HCT116 (cell line): ENCODE results near the gene WIF1. TPM values are rescaled to one million over a fixed set of nuclear protein-coding genes. Genes with fewer than 3 reads are reported as not detected.

Experiments
- ATAC-seq: fragments of 200-7000 bp; cut with Tn5 transposase; 2 replicates; pipeline ENCODE4 v1.9.1; 2020; ENCODE audit warnings: mild to moderate bottlenecking, moderate library complexity
- BruUV-seq: library from RNA; stranded (reverse); fragments of 400-500 nt; replicated peaks from 2 replicates; lab custom pipeline; 2021; lab: Mats Ljungman, UMichigan
- CTCF ChIA-PET: fragments of 300-600 bp; sonication (Branson Sonifier 250); formaldehyde crosslinking; loops from one replicate; lab custom pipeline; 2021; ENCODE audit warnings: antibody characterized with exemption; lab: Charles Lee
- POLR2A ChIA-PET: fragments of 300-600, 350-600 bp; sonication (Branson Sonifier 250); formaldehyde crosslinking; loops from one replicate; lab custom pipeline; 2021; ENCODE audit warnings: antibody characterized with exemption; lab: Charles Lee
- RAD21 ChIA-PET, 2 experiments: fragments of 300-600 bp; sonication (Branson Sonifier 250); formaldehyde crosslinking; loops; one replicate each; lab custom pipeline; 2023; ENCODE audit warnings: low total read pairs in 2 of 2; ENCODE audit not compliant: uncharacterized antibody in 2 of 2, unreplicated experiment in 2 of 2, low non-redundant PET in 1 of 2; lab: Charles Lee
- DNase-seq: peaks from one replicate; pipeline ENCODE4 v3.0.0-alpha.2; 2010; ENCODE audit warnings: low read depth, low spot score
- H2AFZ ChIP-seq: fragments of 200-600 bp; shearing (Covaris generic), sonication (generic); 2 replicates; pipeline ENCODE4 v1.6.1; 2017; ENCODE audit warnings: low read depth, mixed run types, mixed read lengths, antibody characterized with exemption, low read length; ENCODE audit not compliant: poor library complexity, severe bottlenecking
- H3K27ac ChIP-seq: 2 replicates; pipeline ENCODE4 v1.5.1; 2012; ENCODE audit warnings: low read depth, low read length
- H3K27me3 ChIP-seq: fragments of 200-600 bp; sonication (generic); 2 replicates; pipeline ENCODE4 v1.6.1; 2016; ENCODE audit warnings: mixed run types, low read length, mixed read lengths; ENCODE audit not compliant: insufficient read depth
- H3K36me3 ChIP-seq, 2 experiments: fragments of 200-500 bp in 1 of 2; fragments of 200-600 bp in 1 of 2; sonication (Bioruptor generic) in 1 of 2; sonication (generic) in 1 of 2; 2 replicates each; pipeline versions ENCODE4 v1.5.1 to v1.6.1; 2014 to 2016; ENCODE audit warnings: low read length in 2 of 2, inconsistent platforms in 1 of 2, mixed read lengths in 1 of 2, mixed run types in 1 of 2; ENCODE audit not compliant: insufficient read depth in 2 of 2, control insufficient read depth in 1 of 2
- H3K4me1 ChIP-seq, 2 experiments: fragments of 200-600 bp in 1 of 2; sonication (generic) in 1 of 2; 2 replicates each; pipeline versions ENCODE4 v1.5.1 to v1.6.1; 2012 to 2017; ENCODE audit warnings: low read length in 2 of 2, inconsistent platforms in 1 of 2, mild to moderate bottlenecking in 1 of 2, mixed read lengths in 1 of 2, mixed run types in 1 of 2, moderate library complexity in 1 of 2; ENCODE audit not compliant: insufficient read depth in 2 of 2, control insufficient read depth in 1 of 2
- H3K4me2 ChIP-seq: fragments of 200-600 bp; sonication (generic); 2 replicates; pipeline ENCODE4 v1.6.1; 2017; ENCODE audit warnings: mixed run types, low read length, mixed read lengths
- H3K4me3 ChIP-seq, 2 experiments: fragments of 200-600 bp in 1 of 2; sonication (generic) in 1 of 2; replicated peaks in 1 of 2; 2 replicates each; pipeline ENCODE4 v1.5.1; 2011 to 2016; ENCODE audit warnings: low read length in 2 of 2, control low read depth in 1 of 2, low read depth in 1 of 2, mild to moderate bottlenecking in 1 of 2, mixed read lengths in 1 of 2, mixed run types in 1 of 2
- H3K79me2 ChIP-seq: fragments of 200-600 bp; sonication (generic); 2 replicates; pipeline ENCODE4 v1.6.1; 2017; ENCODE audit warnings: mild to moderate bottlenecking, mixed run types, low read length, moderate library complexity, mixed read lengths; ENCODE audit not compliant: insufficient read depth
- H3K9ac ChIP-seq: fragments of 200-600 bp; sonication (generic); 2 replicates; pipeline ENCODE4 v1.6.1; 2016; ENCODE audit warnings: low read length, mixed read lengths
- H3K9me2 ChIP-seq: fragments of 200-600 bp; sonication (generic), shearing (Covaris generic); 2 replicates; pipeline ENCODE4 v1.6.1; 2017; ENCODE audit warnings: mixed run types, mild to moderate bottlenecking, moderate library complexity; ENCODE audit not compliant: insufficient read depth
- H3K9me3 ChIP-seq, 2 experiments: fragments of 200-500 bp in 1 of 2; fragments of 200-600 bp in 1 of 2; sonication (Bioruptor generic) in 1 of 2; sonication (generic) in 1 of 2; 2 replicates each; pipeline ENCODE4 v1.6.1; 2014 to 2017; ENCODE audit warnings: low read length in 2 of 2, mixed read lengths in 2 of 2, inconsistent platforms in 1 of 2, low read depth in 1 of 2, mild to moderate bottlenecking in 1 of 2, mixed run types in 1 of 2, moderate library complexity in 1 of 2; ENCODE audit not compliant: control insufficient read depth in 1 of 2, insufficient read depth in 1 of 2
- H4K20me1 ChIP-seq: fragments of 200-600 bp; sonication (generic), shearing (Covaris generic); 2 replicates; pipeline ENCODE4 v1.6.1; 2017; ENCODE audit warnings: mixed run types, mild to moderate bottlenecking, moderate library complexity; ENCODE audit not compliant: insufficient read depth
- CBX3 ChIP-seq: IDR thresholded peaks from 2 replicates; pipeline ENCODE4 v1.6.1; 2012; ENCODE audit warnings: low read depth
- CEBPB ChIP-seq: IDR thresholded peaks from 2 replicates; pipeline ENCODE4 v1.6.1; 2012; ENCODE audit warnings: low read depth
- CTCF ChIP-seq, 3 experiments: fragments of 200-600 bp in 1 of 3; sonication (generic) in 1 of 3; IDR thresholded peaks in 2 of 3; conservative IDR thresholded peaks in 1 of 3; 2 replicates each; pipeline ENCODE4 v1.5.1; 2012 to 2017; ENCODE audit warnings: low read depth in 2 of 3, low read length in 2 of 3, antibody characterized with exemption in 1 of 3, borderline replicate concordance in 1 of 3, control low read depth in 1 of 3, mild to moderate bottlenecking in 1 of 3, mixed read lengths in 1 of 3, mixed run types in 1 of 3, moderate library complexity in 1 of 3; ENCODE audit not compliant: insufficient read depth in 1 of 3
- EGR1 ChIP-seq: IDR thresholded peaks from 2 replicates; pipeline ENCODE4 v1.6.1; 2012; ENCODE audit warnings: low read depth
- EZH2 ChIP-seq: fragments of 200-600 bp; sonication (generic); IDR thresholded peaks from 2 replicates; pipeline ENCODE4 v1.6.1; 2017; ENCODE audit warnings: antibody characterized with exemption, mixed run types
- FOSL1 ChIP-seq: IDR thresholded peaks from 2 replicates; pipeline ENCODE4 v1.6.1; 2012; ENCODE audit warnings: low read depth
- MAX ChIP-seq: IDR thresholded peaks from 2 replicates; pipeline ENCODE4 v1.6.1; 2012
- POLR2A ChIP-seq: IDR thresholded peaks from 2 replicates; pipeline ENCODE4 v1.7.0; 2011; ENCODE audit warnings: borderline replicate concordance; ENCODE audit not compliant: insufficient read depth, insufficient read length; ENCODE audit errors: extremely low read depth
- RAD21 ChIP-seq: IDR thresholded peaks from 2 replicates; pipeline ENCODE4 v1.6.1; 2012; ENCODE audit warnings: low read depth, mild to moderate bottlenecking
- SIN3A ChIP-seq: IDR thresholded peaks from 2 replicates; pipeline ENCODE4 v1.6.1; 2012; ENCODE audit warnings: low read depth
- SRF ChIP-seq: IDR thresholded peaks from 2 replicates; pipeline ENCODE4 v1.6.1; 2012; ENCODE audit warnings: low read depth
- TCF7L2 ChIP-seq: IDR thresholded peaks from 2 replicates; pipeline ENCODE4 v1.7.0; 2011; ENCODE audit warnings: borderline replicate concordance, inconsistent platforms; ENCODE audit not compliant: insufficient read depth, insufficient read length; ENCODE audit errors: extremely low read depth
- YY1 ChIP-seq: IDR thresholded peaks from 2 replicates; pipeline ENCODE4 v1.6.1; 2011; ENCODE audit warnings: low read length, low read depth, moderate library complexity, mild to moderate bottlenecking; ENCODE audit not compliant: insufficient replicate concordance; ENCODE audit errors: extremely low read depth
- ZBTB33 ChIP-seq: IDR thresholded peaks from 2 replicates; pipeline ENCODE4 v1.6.1; 2011; ENCODE audit warnings: mild to moderate bottlenecking, low read length, moderate library complexity; ENCODE audit not compliant: insufficient replicate concordance; ENCODE audit errors: extremely low read depth
- intact Hi-C: fragments of 100-400 bp; cut with micrococcal nuclease; formaldehyde crosslinking; loops from 2 replicates; pipeline ENCODE4 v1.10.0; 2022
- total RNA-seq: library from RNA; stranded (reverse); gene quantifications from one replicate; pipeline ENCODE4 v1.2.1, GENCODE V29; 2021; ENCODE audit not compliant: unreplicated experiment

Gene WIF1
- total RNA-seq, 1 experiment from 2014 or later, result not detected

- TF ChIP-seq SRF, result no peak
- TF ChIP-seq TCF7L2, result no peak
- TF ChIP-seq POLR2A, result no peak
- TF ChIP-seq RAD21, result no peak
- TF ChIP-seq YY1, result no peak
- no TSS peak for BruUV-seq
- no peaks in the 10 kb centered on the region for H3K4me1 ChIP-seq
- ChIA-PET RAD21 (no interaction called here), CTCF (no interaction called here), POLR2A (no interaction called here)
- no peak overlapping the region for H2AFZ ChIP-seq
- no peak overlapping the region for H3K4me2 ChIP-seq
- no peaks in the 10 kb centered on the region for H3K9me2 ChIP-seq
- peaks cover 40% of the 10 kb centered on the region for H3K27me3 ChIP-seq
- H4K20me1 ChIP-seq, result no peaks in the 10 kb centered on the region
- no peaks in the 10 kb centered on the region for H3K9me3 ChIP-seq
- no peak for ATAC-seq
- no peaks in the 10 kb centered on the region for H3K79me2 ChIP-seq
- H3K4me3 ChIP-seq, result no peak overlapping the region
- H3K27ac ChIP-seq, result no peak overlapping the region
- H3K36me3 ChIP-seq, result no peaks in the 10 kb centered on the region
- intact Hi-C loops, result no loop called here
- no peak overlapping the region for H3K9ac ChIP-seq
- no peak for DNase-seq
These were observed 101.3 kb downstream of the WIF1 start for GRCh38 chr12:65019696-65020234.

- no peak overlapping the region for H3K4me3 ChIP-seq
- H4K20me1 ChIP-seq, result no peaks in the 10 kb centered on the region
- no TSS peak for BruUV-seq
- POLR2A ChIA-PET, result no interaction called here
- H3K36me3 ChIP-seq, result no peaks in the 10 kb centered on the region
- no peak overlapping the region for H3K9ac ChIP-seq
- intact Hi-C loops, result no loop called here
- no peaks in the 10 kb centered on the region for H3K79me2 ChIP-seq
- RAD21 ChIA-PET, result no interaction called here
- no peak overlapping the region for H2AFZ ChIP-seq
- DNase-seq, result no peak
- H3K4me2 ChIP-seq, result no peak overlapping the region
- peaks cover 40% of the 10 kb centered on the region for H3K27me3 ChIP-seq
- CTCF ChIA-PET, result no interaction called here
- no peaks in the 10 kb centered on the region for H3K9me2 ChIP-seq
- H3K9me3 ChIP-seq, result no peaks in the 10 kb centered on the region
- H3K4me1 ChIP-seq, result no peaks in the 10 kb centered on the region
- no peak for ATAC-seq
- H3K27ac ChIP-seq, result no peak overlapping the region
- TF ChIP-seq FOSL1 (no peak), POLR2A (no peak), SRF (no peak), CTCF (IDR thresholded peaks at IDR 0.05 in 2 of 3, conservative IDR thresholded peaks at IDR 0.05 in 1 of 3; ENCODE audit: borderline replicate concordance in 1 of 3, insufficient read depth in 1 of 3, low read depth in 2 of 3, low read length in 2 of 3) (no peak), EZH2 (no peak), MAX (no peak), CEBPB (no peak), YY1 (no peak), EGR1 (no peak), SIN3A (no peak), CBX3 (no peak), ZBTB33 (no peak)
These were observed 104.0 kb downstream of the WIF1 start for GRCh38 chr12:65016881-65017650.
